Measurements from ENCODE around the gene ELMOD3.

- TF ChIP-seq CTCF (conservative IDR thresholded peaks at IDR 0.05) (no peak), ZFX (IDR thresholded peaks at IDR 0.05) (no peak)
Observed at GRCh38 chr2:85356186-85356585, 1.6 kb downstream of the ELMOD3 start.
